GM19240 (cell line): ENCODE data around the gene VTN.
A peak's percentile ranks its signal among the peaks of the same experiment; 100 is the strongest.

Experiments
- DNase-seq: peaks from one replicate; pipeline ENCODE4 v3.0.0; 2011; ENCODE audit warnings: low spot score; ENCODE audit not compliant: insufficient read length

The VTN gene

GRCh38 chr17:28370035-28370743, at the start of gene VTN:
Gene VTN, minus strand, starts transcription at chr17:28370307. Its CDS starts 104 bp downstream, at chr17:28370203.
- DNase-seq, result no peak

- DNase-seq, result peak; percentile 33
These were observed 46.7 kb upstream of the VTN start for GRCh38 chr17:28416703-28417311.

- DNase-seq, result no peak
These were observed 45.8 kb upstream of the VTN start for GRCh38 chr17:28415886-28416285.

GRCh38 chr17:28413804-28414203, 43.7 kb upstream of the VTN start:
- DNase-seq, result no peak

GRCh38 chr17:28412099-28412498, 42.0 kb upstream of the VTN start:
- DNase-seq, result no peak

DNA sequence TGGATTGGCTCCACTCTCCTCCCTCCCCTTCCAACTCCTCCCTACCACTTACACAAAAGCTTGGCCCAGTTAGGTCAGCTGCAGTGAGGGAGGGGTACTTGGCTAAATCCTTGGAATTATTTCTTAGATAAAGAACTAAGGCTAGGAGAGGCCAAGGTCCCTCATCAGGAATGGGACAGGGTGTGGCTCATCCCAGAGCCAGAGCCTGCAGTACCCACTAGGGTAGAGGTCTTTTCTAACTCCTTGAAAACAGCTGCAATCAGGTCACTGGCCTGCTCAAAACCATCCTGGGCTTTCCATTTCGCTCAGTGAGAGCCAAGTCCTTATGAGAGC, 37.8 kb upstream of the VTN start:
- no peak for DNase-seq

GRCh38 chr17:28407130-28407973, 37.2 kb upstream of the VTN start:
- no peak for DNase-seq

DNA sequence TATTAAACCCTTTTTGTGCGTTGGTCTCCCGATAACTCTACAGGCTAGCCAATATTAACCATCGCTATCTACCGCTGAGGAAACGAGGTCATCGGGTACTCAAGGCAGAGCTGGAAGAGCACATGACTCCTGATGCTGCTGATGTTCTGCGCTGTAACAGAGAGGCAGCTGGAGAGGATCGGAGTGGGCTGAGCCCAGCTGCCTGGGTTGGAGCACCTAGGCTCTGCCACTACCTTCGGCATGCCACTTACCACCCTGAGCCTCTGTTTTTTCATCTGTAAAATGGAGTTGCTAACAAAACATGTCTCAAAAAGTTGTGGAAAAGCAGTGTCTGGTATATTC, 36.3 kb upstream of the VTN start:
- no peak for DNase-seq

GRCh38 chr17:28405632-28406472, 35.7 kb upstream of the VTN start, which contains the start of gene SLC46A1:
Gene SLC46A1, minus strand, starts transcription at chr17:28406212. Its CDS starts 98 bp downstream, at chr17:28406114.
- no peak for DNase-seq

GRCh38 chr17:28404812-28405570, 34.9 kb upstream of the VTN start:
- no peak for DNase-seq

GRCh38 chr17:28404461-28404811, 34.3 kb upstream of the VTN start:
- no peak for DNase-seq

- no peak for DNase-seq
These were observed 33.9 kb upstream of the VTN start for GRCh38 chr17:28404007-28404406.

DNA sequence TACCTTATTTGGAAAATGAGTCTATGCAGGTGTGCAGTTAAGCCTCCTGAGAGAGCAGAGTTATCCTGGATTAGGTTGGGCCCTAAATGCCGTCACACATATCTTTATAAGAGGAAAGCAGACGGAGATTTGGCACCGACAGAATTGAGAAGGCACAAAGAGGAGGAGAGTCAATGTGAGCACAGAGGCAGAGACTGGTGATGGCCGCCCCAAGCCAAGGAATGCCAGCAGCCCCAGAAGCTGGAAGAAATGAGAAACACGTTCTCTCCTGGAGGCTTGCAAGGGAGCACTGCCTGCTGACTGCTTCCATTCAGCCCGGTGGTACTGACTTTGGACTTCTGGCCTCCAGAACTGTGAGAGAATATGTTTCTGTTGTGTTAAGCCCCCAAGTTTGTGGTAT, 32.7 kb upstream of the VTN start:
- no peak for DNase-seq

GRCh38 chr17:28402224-28402630, 32.1 kb upstream of the VTN start:
- no peak for DNase-seq

GRCh38 chr17:28399808-28400207, 29.7 kb upstream of the VTN start:
- no peak for DNase-seq

GRCh38 chr17:28398280-28398981, 28.3 kb upstream of the VTN start:
- no peak for DNase-seq

DNA sequence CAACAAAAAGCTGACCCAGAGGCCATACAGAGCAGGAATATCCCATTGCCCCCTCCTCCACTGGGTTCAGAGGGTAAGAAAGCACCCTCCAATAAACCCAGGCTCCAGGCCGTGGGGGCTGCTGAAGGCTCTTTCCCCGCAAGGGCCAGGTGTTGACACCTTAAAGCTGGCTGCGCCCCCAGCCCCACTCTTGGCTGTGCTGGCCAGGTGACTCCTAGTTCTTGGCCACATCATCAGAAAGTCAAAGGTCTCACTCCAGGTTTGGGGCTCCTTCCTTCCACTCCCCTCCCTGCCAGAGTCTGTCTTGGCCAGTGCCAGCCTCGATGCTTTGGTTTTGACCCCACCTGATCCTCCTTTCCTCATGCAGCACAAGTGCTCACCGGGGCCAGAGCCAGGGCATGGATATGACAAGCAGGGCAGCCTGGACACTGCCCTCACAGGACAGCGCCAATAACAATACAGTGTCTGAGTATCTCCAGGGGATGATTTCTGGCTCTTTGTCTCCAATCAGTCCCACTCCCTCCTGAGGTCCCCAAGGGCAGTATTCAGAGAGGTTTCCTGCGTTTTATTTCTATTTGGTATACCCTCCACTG, 27.7 kb upstream of the VTN start:
- no peak for DNase-seq

GRCh38 chr17:28397275-28397674, 27.2 kb upstream of the VTN start:
- DNase-seq, result no peak

GRCh38 chr17:28396635-28397239, 26.6 kb upstream of the VTN start:
- DNase-seq, result no peak
